Measurements from ENCODE around the gene NCOR1. TPM values are rescaled to one million over a fixed set of nuclear protein-coding genes. Genes with fewer than 3 reads are reported as not detected.

NCOR1 gene
- total and polyA plus RNA-seq, 2 of the 13 experiments (the other 11 are each of a cell fraction or from before 2014, with no cell fraction given): 57.0 to 71.7 TPM

- peak; percentile 80; the same call in 1 of the 2 replicates for TF ChIP-seq HBP1 (CRISPR knock-in tag; IDR thresholded peaks at IDR 0.05; ENCODE audit: low read depth)
- TF ChIP-seq ZNF431 (CRISPR knock-in tag; IDR thresholded peaks at IDR 0.05; ENCODE audit: borderline replicate concordance, low read depth): no peak; the same call in 1 of the 2 replicates
- no peak for TF ChIP-seq ATF3 (CRISPR knock-in tag; IDR thresholded peaks at IDR 0.05)
- TF ChIP-seq GMEB1 (CRISPR knock-in tag; IDR thresholded peaks at IDR 0.05; ENCODE audit: borderline replicate concordance): no peak; the same call in 1 of the 2 replicates
- TF ChIP-seq, protein P1, sequence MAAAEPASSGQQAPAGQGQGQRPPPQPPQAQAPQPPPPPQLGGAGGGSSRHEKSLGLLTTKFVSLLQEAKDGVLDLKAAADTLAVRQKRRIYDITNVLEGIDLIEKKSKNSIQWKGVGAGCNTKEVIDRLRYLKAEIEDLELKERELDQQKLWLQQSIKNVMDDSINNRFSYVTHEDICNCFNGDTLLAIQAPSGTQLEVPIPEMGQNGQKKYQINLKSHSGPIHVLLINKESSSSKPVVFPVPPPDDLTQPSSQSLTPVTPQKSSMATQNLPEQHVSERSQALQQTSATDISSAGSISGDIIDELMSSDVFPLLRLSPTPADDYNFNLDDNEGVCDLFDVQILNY (CRISPR knock-in tag; conservative IDR thresholded peaks at IDR 0.05): peak; percentile 49; the same call in 1 of the 2 replicates
- TF ChIP-seq, protein P2, sequence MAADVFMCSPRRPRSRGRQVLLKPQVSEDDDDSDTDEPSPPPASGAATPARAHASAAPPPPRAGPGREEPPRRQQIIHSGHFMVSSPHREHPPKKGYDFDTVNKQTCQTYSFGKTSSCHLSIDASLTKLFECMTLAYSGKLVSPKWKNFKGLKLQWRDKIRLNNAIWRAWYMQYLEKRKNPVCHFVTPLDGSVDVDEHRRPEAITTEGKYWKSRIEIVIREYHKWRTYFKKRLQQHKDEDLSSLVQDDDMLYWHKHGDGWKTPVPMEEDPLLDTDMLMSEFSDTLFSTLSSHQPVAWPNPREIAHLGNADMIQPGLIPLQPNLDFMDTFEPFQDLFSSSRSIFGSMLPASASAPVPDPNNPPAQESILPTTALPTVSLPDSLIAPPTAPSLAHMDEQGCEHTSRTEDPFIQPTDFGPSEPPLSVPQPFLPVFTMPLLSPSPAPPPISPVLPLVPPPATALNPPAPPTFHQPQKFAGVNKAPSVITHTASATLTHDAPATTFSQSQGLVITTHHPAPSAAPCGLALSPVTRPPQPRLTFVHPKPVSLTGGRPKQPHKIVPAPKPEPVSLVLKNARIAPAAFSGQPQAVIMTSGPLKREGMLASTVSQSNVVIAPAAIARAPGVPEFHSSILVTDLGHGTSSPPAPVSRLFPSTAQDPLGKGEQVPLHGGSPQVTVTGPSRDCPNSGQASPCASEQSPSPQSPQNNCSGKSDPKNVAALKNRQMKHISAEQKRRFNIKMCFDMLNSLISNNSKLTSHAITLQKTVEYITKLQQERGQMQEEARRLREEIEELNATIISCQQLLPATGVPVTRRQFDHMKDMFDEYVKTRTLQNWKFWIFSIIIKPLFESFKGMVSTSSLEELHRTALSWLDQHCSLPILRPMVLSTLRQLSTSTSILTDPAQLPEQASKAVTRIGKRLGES (CRISPR knock-in tag; IDR thresholded peaks at IDR 0.05; ENCODE audit: borderline replicate concordance): no peak
- peak; percentile 48 for TF ChIP-seq ZSCAN21 (CRISPR knock-in tag; IDR thresholded peaks at IDR 0.05; ENCODE audit: borderline replicate concordance)
- TF ChIP-seq NCOA5 (CRISPR knock-in tag; IDR thresholded peaks at IDR 0.05): no peak
- 0 out of 2 replicates have a peak, but pooled peaks have one; percentile 71 for TF ChIP-seq ZNF205 (CRISPR knock-in tag; IDR thresholded peaks at IDR 0.05)
- TF ChIP-seq ZNF501 (CRISPR knock-in tag; IDR thresholded peaks at IDR 0.05): peak; percentile 81
- TF ChIP-seq MTA3 (CRISPR knock-in tag; IDR thresholded peaks at IDR 0.05): no peak
- no peak; the same call in 1 of the 2 replicates for TF ChIP-seq ZMYM2 (CRISPR knock-in tag; IDR thresholded peaks at IDR 0.05)
- TF ChIP-seq CC2D1A (CRISPR knock-in tag; IDR thresholded peaks at IDR 0.05): no peak
- TF ChIP-seq, protein P3, sequence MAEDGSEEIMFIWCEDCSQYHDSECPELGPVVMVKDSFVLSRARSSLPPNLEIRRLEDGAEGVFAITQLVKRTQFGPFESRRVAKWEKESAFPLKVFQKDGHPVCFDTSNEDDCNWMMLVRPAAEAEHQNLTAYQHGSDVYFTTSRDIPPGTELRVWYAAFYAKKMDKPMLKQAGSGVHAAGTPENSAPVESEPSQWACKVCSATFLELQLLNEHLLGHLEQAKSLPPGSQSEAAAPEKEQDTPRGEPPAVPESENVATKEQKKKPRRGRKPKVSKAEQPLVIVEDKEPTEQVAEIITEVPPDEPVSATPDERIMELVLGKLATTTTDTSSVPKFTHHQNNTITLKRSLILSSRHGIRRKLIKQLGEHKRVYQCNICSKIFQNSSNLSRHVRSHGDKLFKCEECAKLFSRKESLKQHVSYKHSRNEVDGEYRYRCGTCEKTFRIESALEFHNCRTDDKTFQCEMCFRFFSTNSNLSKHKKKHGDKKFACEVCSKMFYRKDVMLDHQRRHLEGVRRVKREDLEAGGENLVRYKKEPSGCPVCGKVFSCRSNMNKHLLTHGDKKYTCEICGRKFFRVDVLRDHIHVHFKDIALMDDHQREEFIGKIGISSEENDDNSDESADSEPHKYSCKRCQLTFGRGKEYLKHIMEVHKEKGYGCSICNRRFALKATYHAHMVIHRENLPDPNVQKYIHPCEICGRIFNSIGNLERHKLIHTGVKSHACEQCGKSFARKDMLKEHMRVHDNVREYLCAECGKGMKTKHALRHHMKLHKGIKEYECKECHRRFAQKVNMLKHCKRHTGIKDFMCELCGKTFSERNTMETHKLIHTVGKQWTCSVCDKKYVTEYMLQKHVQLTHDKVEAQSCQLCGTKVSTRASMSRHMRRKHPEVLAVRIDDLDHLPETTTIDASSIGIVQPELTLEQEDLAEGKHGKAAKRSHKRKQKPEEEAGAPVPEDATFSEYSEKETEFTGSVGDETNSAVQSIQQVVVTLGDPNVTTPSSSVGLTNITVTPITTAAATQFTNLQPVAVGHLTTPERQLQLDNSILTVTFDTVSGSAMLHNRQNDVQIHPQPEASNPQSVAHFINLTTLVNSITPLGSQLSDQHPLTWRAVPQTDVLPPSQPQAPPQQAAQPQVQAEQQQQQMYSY (CRISPR knock-in tag; IDR thresholded peaks at IDR 0.05): no peak
- no peak for TF ChIP-seq ZFYVE20 (CRISPR knock-in tag; IDR thresholded peaks at IDR 0.05; ENCODE audit: borderline replicate concordance, low read depth)
These were observed at the start of gene NCOR1 (continued) for GRCh38 chr17:16215273-16215964.
